ENCODE data around the gene HMCN1. TPM values are rescaled to one million over a fixed set of nuclear protein-coding genes. Genes with fewer than 3 reads are reported as not detected.

The HMCN1 gene
- total RNA-seq, 2 donors from 2014 or later = 3.5 to 9.9 TPM

DNA sequence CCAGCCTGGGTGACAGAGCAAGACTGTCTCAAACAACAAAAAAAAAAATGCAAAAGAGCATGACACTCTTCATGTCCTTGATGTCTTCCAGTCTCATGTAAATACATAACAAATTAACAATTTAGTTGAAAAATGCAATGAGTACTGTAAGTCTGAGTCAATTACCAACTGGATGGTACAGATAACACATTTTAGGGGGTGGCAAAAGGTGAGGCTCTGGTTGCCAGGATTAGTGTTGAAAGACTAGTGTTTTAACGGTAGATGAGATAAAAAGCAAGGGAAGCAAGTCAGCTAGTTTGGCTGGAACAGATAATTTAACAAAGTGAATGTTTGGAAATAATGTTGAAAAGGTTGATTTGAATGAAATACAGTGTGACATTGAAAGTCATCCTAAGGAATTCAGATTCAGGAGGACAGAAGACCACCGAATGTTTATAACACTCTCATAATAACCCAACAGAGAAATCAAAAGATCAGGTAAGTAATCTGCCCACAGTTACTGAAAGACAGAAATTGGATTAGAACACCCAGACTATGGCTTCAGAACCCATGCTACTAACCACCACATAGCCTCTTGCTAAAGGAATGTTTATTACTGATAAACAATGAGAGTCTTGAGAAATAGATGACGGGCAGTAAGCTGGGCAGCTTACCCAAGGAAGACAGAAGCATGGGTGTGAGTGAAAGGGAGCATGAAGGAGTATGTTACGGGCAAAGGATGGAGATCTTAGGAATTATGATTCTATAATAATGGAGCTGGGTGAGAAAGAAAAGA lies 312.4 kb downstream of the HMCN1 start:
- TF ChIP-seq POLR2A (IDR thresholded peaks at IDR 0.05) (no peak), POLR2AphosphoS5 (IDR thresholded peaks at IDR 0.05) (no peak)
- TF ChIP-seq, protein P1, sequence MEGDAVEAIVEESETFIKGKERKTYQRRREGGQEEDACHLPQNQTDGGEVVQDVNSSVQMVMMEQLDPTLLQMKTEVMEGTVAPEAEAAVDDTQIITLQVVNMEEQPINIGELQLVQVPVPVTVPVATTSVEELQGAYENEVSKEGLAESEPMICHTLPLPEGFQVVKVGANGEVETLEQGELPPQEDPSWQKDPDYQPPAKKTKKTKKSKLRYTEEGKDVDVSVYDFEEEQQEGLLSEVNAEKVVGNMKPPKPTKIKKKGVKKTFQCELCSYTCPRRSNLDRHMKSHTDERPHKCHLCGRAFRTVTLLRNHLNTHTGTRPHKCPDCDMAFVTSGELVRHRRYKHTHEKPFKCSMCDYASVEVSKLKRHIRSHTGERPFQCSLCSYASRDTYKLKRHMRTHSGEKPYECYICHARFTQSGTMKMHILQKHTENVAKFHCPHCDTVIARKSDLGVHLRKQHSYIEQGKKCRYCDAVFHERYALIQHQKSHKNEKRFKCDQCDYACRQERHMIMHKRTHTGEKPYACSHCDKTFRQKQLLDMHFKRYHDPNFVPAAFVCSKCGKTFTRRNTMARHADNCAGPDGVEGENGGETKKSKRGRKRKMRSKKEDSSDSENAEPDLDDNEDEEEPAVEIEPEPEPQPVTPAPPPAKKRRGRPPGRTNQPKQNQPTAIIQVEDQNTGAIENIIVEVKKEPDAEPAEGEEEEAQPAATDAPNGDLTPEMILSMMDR (IDR thresholded peaks at IDR 0.05) = no peak
- no peaks in the 10 kb centered on the region for H3K4me1 ChIP-seq (replicated peaks)
- no peaks in the 10 kb centered on the region for H3K9me3 ChIP-seq
- H3K27ac ChIP-seq = no peak overlapping the region
- no peaks in the 10 kb centered on the region for H3K36me3 ChIP-seq
- H3K4me3 ChIP-seq = no peak overlapping the region
- H3K27me3 ChIP-seq (replicated peaks; ENCODE audit: insufficient read depth) = no peaks in the 10 kb centered on the region
- DNase-seq (ENCODE audit: low spot score) = no peak
- intact Hi-C loops (cut with DNase I) = no loop called here
- WGBS = 94% methylated on average over 4 of the region's 4 CpGs

DNA sequence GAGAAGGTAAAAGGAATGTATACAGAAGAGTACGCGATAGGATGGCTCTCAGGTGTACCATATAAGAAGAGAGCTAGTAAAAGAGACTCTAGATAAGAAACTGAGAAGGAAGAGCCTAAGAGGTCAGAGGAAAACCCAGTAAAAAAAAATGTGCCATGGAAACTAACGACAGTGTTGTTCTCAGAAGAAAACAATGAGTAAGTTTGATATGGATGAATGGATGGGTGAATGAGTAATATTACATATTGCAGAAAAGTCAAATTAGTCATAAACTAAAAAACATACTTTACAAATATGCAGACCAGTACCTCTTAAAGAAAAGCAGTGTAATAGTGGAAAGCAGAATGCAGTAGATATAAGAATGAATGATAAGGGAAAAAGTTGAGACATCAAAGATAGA lies 316.2 kb downstream of the HMCN1 start:
- TF ChIP-seq POLR2AphosphoS5 (IDR thresholded peaks at IDR 0.05) (no peak), POLR2A (IDR thresholded peaks at IDR 0.05) (no peak)
- TF ChIP-seq, protein P1 (IDR thresholded peaks at IDR 0.05) = no peak
- H3K27ac ChIP-seq = no peak overlapping the region
- H3K36me3 ChIP-seq = no peaks in the 10 kb centered on the region
- H3K4me3 ChIP-seq = no peak overlapping the region
- H3K4me1 ChIP-seq (replicated peaks) = no peaks in the 10 kb centered on the region
- DNase-seq (ENCODE audit: low spot score) = no peak
- H3K9me3 ChIP-seq = no peaks in the 10 kb centered on the region
- intact Hi-C loops (cut with DNase I) = no loop called here
- H3K27me3 ChIP-seq (replicated peaks; ENCODE audit: insufficient read depth) = no peaks in the 10 kb centered on the region
- WGBS = 84% methylated on average over 3 of the region's 3 CpGs

DNA sequence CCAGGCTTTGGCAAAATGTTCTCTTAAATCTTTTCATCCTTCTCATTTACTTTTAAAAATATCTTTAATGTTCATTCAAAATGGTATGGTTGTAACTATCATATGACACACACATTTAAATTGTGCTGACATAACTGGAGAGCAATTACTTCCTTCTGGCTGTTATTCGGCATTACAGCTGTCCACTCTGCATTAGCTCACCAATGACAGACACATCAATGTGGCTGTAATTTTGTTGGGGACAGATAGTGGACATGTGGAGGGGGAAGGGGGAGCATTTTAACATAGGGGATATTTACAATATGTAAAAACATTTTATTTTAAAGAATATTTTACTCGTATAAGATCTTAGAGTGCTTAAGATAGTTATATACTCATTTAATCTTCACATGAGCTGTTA lies 319.8 kb downstream of the HMCN1 start:
- no peaks in the 10 kb centered on the region for H3K36me3 ChIP-seq
- H3K27me3 ChIP-seq (replicated peaks; ENCODE audit: insufficient read depth) = no peaks in the 10 kb centered on the region
- WGBS = 91% methylated on average over 2 of the region's 2 CpGs
- H3K9me3 ChIP-seq = no peaks in the 10 kb centered on the region
- no peak for DNase-seq (ENCODE audit: low spot score)
- no peaks in the 10 kb centered on the region for H3K4me1 ChIP-seq (replicated peaks)
- TF ChIP-seq POLR2A (IDR thresholded peaks at IDR 0.05) (no peak), POLR2AphosphoS5 (IDR thresholded peaks at IDR 0.05) (no peak)
- TF ChIP-seq, protein P1 (IDR thresholded peaks at IDR 0.05) = no peak
- no peak overlapping the region for H3K4me3 ChIP-seq
- H3K27ac ChIP-seq = no peak overlapping the region
- intact Hi-C loops (cut with DNase I) = no loop called here

- intact Hi-C loops (cut with DNase I) = no loop called here
- Histone ChIP-seq H3K36me3 (no peaks in the 10 kb centered on the region), H3K27me3 (replicated peaks; ENCODE audit: insufficient read depth) (no peaks in the 10 kb centered on the region), H3K27ac (no peak overlapping the region), H3K4me3 (no peak overlapping the region), H3K4me1 (replicated peaks) (no peaks in the 10 kb centered on the region), H3K9me3 (no peaks in the 10 kb centered on the region)
- TF ChIP-seq, protein P1 (IDR thresholded peaks at IDR 0.05) = no peak
- TF ChIP-seq POLR2AphosphoS5 (IDR thresholded peaks at IDR 0.05) (no peak), POLR2A (IDR thresholded peaks at IDR 0.05) (no peak)
- DNase-seq (ENCODE audit: low spot score) = no peak
- 93% methylated on average over 2 of the region's 2 CpGs for WGBS
Measured at GRCh38 chr1:186054932-186055331, 320.7 kb downstream of the HMCN1 start.

DNA sequence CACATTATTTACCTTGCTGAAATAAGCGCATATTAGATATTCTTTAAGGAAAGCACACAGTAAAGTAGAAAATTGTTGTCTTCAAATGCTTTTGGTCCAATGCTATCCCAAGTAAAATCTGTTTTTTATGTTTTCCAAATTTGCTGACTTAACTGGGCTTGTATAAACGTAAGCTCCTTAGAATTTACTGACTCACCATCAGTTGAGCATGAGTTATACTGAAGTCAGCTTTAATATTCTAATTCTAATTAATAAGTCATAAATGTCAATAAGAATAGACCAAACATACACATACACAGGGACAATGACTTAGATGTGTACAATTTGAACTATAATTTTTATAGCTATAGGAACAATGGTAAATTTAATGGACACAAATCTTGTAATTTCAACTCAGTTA lies 321.7 kb downstream of the HMCN1 start:
- Histone ChIP-seq H3K4me1 (replicated peaks) (no peaks in the 10 kb centered on the region), H3K27me3 (replicated peaks; ENCODE audit: insufficient read depth) (no peaks in the 10 kb centered on the region), H3K9me3 (no peaks in the 10 kb centered on the region), H3K27ac (no peak overlapping the region), H3K4me3 (no peak overlapping the region), H3K36me3 (no peaks in the 10 kb centered on the region)
- no peak for DNase-seq (ENCODE audit: low spot score)
- 44% methylated on average over 2 of the region's 2 CpGs for WGBS
- intact Hi-C loops (cut with DNase I) = no loop called here
- TF ChIP-seq POLR2AphosphoS5 (IDR thresholded peaks at IDR 0.05) (no peak), POLR2A (IDR thresholded peaks at IDR 0.05) (no peak)
- TF ChIP-seq, protein P1 (IDR thresholded peaks at IDR 0.05) = no peak
